ENCODE measurements around the gene DCC. TPM values are rescaled to one million over a fixed set of nuclear protein-coding genes. Genes with fewer than 3 reads are reported as not detected.

DCC gene
- polyA plus RNA-seq, 2 of the 4 experiments (the other 2 are of a cell fraction) = 0.12 TPM; not detected in 1

DNA sequence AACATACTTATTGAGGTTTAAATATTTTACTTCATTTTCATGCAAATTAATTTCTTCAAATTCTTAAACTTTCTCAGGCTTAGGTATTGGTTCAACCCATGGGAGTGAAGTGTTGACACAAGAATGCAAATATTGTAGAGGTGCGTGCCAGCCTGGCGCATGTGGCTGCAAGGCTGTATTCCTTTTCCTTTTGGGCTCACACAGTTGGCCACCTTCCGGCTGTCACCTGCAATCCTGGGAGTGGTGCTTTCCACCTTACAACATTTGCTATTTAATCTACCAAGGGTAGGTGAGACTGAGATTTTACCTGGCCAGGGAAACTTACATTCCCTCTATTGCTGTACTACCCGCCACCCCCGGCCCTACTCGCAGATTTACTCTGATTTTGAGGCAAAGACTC is 141.1 kb downstream of the DCC start:
- H3K4me2 ChIP-seq = no peak overlapping the region
- 86% methylated on average over 6 of the region's 6 CpGs for WGBS (ENCODE audit: missing lambda C conversion rate)
- no peak for FAIRE-seq
- no peak for ATAC-seq
- TF ChIP-seq MAZ (IDR thresholded peaks at IDR 0.05; ENCODE audit: borderline replicate concordance, low read depth, low read length) = no peak
- TF ChIP-seq KDM5A (IDR thresholded peaks at IDR 0.05) = no peak
- TF ChIP-seq, protein P1, sequence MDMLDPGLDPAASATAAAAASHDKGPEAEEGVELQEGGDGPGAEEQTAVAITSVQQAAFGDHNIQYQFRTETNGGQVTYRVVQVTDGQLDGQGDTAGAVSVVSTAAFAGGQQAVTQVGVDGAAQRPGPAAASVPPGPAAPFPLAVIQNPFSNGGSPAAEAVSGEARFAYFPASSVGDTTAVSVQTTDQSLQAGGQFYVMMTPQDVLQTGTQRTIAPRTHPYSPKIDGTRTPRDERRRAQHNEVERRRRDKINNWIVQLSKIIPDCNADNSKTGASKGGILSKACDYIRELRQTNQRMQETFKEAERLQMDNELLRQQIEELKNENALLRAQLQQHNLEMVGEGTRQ (IDR thresholded peaks at IDR 0.05) = no peak
- no peak for TF ChIP-seq PHF8 (IDR thresholded peaks at IDR 0.05; ENCODE audit: borderline replicate concordance, low read depth)
- no peak for TF ChIP-seq POLR2A (IDR thresholded peaks at IDR 0.05; ENCODE audit: low read length)
- no peak for TF ChIP-seq SREBF2 (IDR thresholded peaks at IDR 0.05)
- no peak for TF ChIP-seq SMC3 (IDR thresholded peaks at IDR 0.05)
- no peak for TF ChIP-seq RARB (CRISPR knock-in tag; IDR thresholded peaks at IDR 0.05)
- TF ChIP-seq MAFK (IDR thresholded peaks at IDR 0.05; ENCODE audit: partially characterized antibody) = no peak
- no peak for TF ChIP-seq ZC3H11A (IDR thresholded peaks at IDR 0.05)
- no peak for TF ChIP-seq HEYL (CRISPR knock-in tag; IDR thresholded peaks at IDR 0.05)
- TF ChIP-seq, protein P2, sequence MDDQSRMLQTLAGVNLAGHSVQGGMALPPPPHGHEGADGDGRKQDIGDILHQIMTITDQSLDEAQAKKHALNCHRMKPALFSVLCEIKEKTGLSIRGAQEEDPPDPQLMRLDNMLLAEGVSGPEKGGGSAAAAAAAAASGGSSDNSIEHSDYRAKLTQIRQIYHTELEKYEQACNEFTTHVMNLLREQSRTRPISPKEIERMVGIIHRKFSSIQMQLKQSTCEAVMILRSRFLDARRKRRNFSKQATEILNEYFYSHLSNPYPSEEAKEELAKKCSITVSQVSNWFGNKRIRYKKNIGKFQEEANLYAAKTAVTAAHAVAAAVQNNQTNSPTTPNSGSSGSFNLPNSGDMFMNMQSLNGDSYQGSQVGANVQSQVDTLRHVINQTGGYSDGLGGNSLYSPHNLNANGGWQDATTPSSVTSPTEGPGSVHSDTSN (IDR thresholded peaks at IDR 0.05) = no peak
- no peak overlapping the region for H3K27ac ChIP-seq
- DNase-seq (ENCODE audit: low read depth in 1 of 2, low spot score in 1 of 2) = no peak
- ChIA-PET POLR2A (no interaction called here), CTCF (no interaction called here)
- H3K9me3 ChIP-seq = no peaks in the 10 kb centered on the region
- no peak overlapping the region for H3K4me3 ChIP-seq
- H3K4me1 ChIP-seq = no peaks in the 10 kb centered on the region

DNA sequence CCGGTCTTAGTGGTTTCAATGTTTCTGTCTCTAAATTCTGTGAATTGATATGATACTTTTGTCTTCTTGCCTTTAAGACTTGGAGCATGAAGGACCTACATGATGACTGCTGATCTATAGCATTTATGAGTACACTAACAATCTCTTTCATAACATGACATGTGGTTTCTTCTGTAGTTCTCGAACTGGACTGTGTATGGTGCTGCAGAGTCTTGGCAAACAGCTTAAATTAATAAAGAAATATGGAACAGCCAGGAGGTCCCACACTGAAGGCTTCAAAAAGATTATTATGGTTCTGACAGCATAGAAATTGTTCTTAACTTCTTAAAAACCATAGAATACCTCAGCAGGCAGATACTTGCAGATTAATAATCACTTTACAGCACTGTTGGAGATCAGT is 145.0 kb downstream of the DCC start:
- no peak for TF ChIP-seq MAZ (IDR thresholded peaks at IDR 0.05; ENCODE audit: borderline replicate concordance, low read depth, low read length)
- peak; percentile 15 to 28; a peak in 2 of 5 replicates for TF ChIP-seq RAD21 (conservative IDR thresholded peaks at IDR 0.05 in 1 of 2, IDR thresholded peaks at IDR 0.05 in 1 of 2)

DNA sequence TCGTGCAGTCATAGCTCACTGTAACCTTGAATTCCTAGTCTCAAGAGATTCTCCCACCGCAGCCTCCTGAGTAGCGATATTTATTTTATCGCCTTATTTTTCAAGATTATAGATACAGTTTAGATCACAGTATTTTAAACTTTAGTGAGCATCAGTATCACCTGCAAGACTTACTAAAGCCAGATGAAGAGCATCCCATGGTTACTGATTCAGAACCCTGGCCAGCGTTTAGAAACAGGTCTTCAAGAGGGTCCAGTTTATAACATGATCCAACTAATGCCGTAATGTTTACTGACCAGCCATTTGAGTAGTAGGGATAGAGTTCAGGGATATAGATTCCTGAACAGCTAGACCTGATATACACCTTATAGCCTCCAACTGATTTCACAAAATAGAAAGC is 146.1 kb downstream of the DCC start:
- ChIA-PET CTCF (no interaction called here), POLR2A (no interaction called here)
- Histone ChIP-seq H3K4me1 (no peaks in the 10 kb centered on the region), H3K27ac (no peak overlapping the region), H3K4me3 (no peak overlapping the region), H3K4me2 (no peak overlapping the region), H3K9me3 (no peaks in the 10 kb centered on the region)
- FAIRE-seq = no peak
- no peak for DNase-seq (ENCODE audit: low read depth in 1 of 2, low spot score in 1 of 2)
- WGBS (ENCODE audit: missing lambda C conversion rate) = 93% methylated on average over 6 of the region's 6 CpGs
- ATAC-seq = no peak
- TF ChIP-seq NFE2L2 (conservative IDR thresholded peaks at IDR 0.05; ENCODE audit: low read length) = no peak
- TF ChIP-seq, protein P3, sequence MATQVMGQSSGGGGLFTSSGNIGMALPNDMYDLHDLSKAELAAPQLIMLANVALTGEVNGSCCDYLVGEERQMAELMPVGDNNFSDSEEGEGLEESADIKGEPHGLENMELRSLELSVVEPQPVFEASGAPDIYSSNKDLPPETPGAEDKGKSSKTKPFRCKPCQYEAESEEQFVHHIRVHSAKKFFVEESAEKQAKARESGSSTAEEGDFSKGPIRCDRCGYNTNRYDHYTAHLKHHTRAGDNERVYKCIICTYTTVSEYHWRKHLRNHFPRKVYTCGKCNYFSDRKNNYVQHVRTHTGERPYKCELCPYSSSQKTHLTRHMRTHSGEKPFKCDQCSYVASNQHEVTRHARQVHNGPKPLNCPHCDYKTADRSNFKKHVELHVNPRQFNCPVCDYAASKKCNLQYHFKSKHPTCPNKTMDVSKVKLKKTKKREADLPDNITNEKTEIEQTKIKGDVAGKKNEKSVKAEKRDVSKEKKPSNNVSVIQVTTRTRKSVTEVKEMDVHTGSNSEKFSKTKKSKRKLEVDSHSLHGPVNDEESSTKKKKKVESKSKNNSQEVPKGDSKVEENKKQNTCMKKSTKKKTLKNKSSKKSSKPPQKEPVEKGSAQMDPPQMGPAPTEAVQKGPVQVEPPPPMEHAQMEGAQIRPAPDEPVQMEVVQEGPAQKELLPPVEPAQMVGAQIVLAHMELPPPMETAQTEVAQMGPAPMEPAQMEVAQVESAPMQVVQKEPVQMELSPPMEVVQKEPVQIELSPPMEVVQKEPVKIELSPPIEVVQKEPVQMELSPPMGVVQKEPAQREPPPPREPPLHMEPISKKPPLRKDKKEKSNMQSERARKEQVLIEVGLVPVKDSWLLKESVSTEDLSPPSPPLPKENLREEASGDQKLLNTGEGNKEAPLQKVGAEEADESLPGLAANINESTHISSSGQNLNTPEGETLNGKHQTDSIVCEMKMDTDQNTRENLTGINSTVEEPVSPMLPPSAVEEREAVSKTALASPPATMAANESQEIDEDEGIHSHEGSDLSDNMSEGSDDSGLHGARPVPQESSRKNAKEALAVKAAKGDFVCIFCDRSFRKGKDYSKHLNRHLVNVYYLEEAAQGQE (IDR thresholded peaks at IDR 0.05) = peak; percentile 61; the same call in 1 of the 2 replicates

More for the DNA sequence above, 145.0 kb downstream of the DCC start:
- FAIRE-seq (no peak), DNase-seq (ENCODE audit: low read depth in 1 of 2, low spot score in 1 of 2) (peak in 1 of 2 experiments; percentile 24), ATAC-seq (peak in 1 of 2 experiments; percentile 56; a peak in 3 of 6 replicates)
- 52% methylated on average over 2 of the region's 2 CpGs for WGBS (ENCODE audit: missing lambda C conversion rate)
- Histone ChIP-seq H3K27ac (no peak overlapping the region), H3K9me3 (no peaks in the 10 kb centered on the region), H3K4me2 (no peak overlapping the region), H3K4me1 (no peaks in the 10 kb centered on the region), H3K4me3 (no peak overlapping the region)
- CTCF ChIA-PET = no interaction called here
- POLR2A ChIA-PET = no interaction called here

All from A549 (cell line).